LNCAP (cell line): ENCODE measurements around the gene BICRA.

Source experiments
- CTCF ChIP-seq: fragments of 450-650 bp; IDR thresholded peaks from 2 replicates; pipeline ENCODE4 v1.5.1; 2017; ENCODE audit warnings: mild to moderate bottlenecking

BICRA gene

GRCh38 chr19:47609906-47610894 is 1.3 kb downstream of the BICRA start:
- no peak for TF ChIP-seq CTCF

DNA sequence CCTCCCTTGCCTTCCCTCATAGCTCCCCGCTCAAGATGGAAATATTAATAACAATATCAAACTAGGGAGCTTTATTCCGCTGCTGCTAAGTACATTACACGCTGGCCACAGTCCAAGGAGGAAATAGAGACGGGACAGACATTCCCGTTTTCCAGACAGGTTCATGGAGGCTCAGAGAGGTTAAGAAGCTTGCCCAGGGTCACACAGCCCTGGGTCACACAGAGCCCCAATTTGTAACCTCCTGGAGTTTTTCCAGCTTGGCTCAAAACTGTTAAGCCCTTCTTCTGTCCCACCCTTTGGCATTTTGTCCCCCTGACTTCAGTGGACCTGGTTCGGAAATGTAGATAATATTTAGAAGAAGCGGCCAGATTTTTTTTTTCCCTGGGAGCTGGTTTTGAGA is 2.0 kb downstream of the BICRA start:
- no peak for TF ChIP-seq CTCF

DNA sequence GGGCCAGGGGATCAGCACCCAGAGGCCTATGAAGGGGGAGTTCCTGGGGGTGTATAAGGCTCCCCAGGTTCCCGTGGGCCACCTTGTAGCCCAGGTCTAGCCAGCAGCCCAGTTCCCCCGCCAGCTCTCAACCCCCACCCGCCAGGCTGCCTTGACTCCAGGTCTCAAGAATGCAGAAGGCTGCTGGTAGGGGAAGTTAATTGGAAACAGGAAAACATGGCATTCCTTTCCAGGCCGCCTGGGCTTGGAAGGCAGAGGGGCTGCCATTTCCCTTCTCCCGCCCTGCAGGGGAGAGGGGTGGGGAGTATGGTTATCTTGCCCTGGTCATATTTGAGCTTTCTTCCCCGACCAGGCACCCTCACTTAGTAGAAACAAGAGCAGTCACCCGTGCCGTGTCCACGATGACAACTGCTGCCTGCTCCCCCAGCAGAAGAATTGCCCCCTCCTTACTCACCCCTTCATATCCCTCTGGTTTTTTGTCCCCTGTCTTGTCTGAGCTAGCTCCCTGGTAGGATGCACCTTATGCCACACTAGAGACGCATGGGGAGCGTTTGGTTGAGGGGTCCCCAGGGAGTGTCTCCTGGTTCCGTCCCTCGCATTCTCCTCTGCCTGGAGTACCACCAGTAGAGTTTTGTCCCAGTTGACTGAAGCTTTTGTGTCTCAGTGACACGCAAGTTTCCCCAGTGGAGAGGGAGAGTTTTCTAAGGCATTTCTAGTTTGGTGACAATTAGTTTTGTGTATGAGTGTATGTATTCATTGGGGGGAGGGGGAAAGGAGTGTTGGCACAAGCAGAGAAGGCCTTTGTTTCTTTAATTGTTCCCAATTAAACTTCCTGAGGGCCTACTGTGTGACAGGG is 4.5 kb downstream of the BICRA start:
- no peak for TF ChIP-seq CTCF

DNA sequence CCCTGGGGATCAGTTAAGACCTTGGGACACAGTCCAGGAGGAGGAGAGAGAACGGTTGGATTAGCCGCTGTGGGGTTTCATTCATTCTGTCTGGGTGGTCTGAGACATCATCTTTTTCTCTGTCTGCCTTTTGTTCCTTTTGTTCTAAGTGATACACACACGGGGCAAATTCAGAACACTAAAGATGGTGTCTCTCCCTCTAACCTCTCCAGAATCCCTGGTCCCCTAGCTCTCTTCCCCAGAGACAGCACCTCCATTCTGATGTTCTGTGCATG is 5.0 kb downstream of the BICRA start:
- TF ChIP-seq CTCF, result no peak

- TF ChIP-seq CTCF, result no peak
Observed at GRCh38 chr19:47614559-47614958, 5.6 kb downstream of the BICRA start.

GRCh38 chr19:47615230-47615629 is 6.3 kb downstream of the BICRA start:
- no peak for TF ChIP-seq CTCF

DNA sequence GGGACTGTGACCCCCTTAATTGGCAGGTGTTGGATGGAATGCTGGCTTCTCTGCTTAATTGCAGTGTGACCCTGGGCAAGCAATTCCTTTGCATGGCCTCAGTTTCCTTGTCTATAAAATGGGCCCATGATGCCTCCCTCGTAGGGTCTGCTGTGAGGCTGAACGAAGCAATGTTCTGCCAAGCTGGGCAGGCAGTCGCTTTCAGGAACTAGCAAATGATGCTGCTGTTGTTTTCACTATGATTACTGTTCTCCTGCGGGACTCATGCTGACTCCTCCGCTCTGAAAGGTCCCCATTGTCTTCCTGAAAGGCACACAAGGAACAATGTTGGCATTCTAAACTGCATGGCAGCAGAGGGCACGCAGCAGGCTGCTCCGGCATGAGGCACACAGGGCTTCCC is 6.8 kb downstream of the BICRA start:
- TF ChIP-seq CTCF, result no peak
